ENCODE data around the gene SLC44A5. TPM values are rescaled to one million over a fixed set of nuclear protein-coding genes. Genes with fewer than 3 reads are reported as not detected.

Gene SLC44A5
- polyA plus RNA-seq, 1 experiment: 0.19 TPM

DNA sequence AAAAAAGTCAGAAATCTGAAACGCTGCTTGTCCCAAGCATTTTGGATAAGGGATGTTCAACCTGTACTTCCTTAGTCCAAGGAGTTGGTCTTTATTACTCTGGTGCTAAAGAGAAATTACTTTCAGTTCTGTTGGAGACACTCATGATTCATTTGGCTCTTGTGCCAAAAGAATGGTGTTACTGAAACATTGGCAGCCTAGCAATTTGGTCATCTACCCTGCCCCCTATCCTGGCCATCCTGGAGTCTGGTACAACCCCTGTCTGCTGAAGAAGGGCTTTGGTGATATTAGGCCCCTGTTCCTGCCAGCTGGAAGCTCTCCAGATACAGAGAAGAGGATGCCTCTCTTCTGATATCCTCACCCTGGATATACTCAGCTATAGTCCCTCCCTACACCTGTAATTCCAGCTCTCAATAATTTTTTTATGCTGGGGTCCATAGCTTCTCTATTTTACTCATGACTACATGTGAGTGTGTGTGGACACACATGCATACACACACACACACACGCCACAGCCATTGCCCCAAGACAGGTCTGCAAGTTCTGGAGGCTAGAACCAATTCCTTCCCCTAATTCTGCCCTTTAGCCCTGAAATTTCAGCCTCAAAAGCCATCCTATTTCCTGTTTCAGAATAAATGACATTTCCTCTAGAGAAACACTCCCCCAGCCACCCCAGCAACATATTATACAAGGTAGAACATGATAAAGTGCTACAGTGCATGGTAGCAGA is 436.7 kb downstream of the SLC44A5 start:
- POLR2A ChIA-PET: no interaction called here
- no peak for DNase-seq (ENCODE audit: low read depth, low spot score)
- H3K9me3 ChIP-seq (ENCODE audit: control insufficient read depth, insufficient read depth, low read length): no peaks in the 10 kb centered on the region
- H3K27ac ChIP-seq (ENCODE audit: low read depth, low read length): no peak overlapping the region
- H3K4me3 ChIP-seq (ENCODE audit: low read depth, low read length): no peak overlapping the region
- TF ChIP-seq, protein P1, sequence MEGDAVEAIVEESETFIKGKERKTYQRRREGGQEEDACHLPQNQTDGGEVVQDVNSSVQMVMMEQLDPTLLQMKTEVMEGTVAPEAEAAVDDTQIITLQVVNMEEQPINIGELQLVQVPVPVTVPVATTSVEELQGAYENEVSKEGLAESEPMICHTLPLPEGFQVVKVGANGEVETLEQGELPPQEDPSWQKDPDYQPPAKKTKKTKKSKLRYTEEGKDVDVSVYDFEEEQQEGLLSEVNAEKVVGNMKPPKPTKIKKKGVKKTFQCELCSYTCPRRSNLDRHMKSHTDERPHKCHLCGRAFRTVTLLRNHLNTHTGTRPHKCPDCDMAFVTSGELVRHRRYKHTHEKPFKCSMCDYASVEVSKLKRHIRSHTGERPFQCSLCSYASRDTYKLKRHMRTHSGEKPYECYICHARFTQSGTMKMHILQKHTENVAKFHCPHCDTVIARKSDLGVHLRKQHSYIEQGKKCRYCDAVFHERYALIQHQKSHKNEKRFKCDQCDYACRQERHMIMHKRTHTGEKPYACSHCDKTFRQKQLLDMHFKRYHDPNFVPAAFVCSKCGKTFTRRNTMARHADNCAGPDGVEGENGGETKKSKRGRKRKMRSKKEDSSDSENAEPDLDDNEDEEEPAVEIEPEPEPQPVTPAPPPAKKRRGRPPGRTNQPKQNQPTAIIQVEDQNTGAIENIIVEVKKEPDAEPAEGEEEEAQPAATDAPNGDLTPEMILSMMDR (IDR thresholded peaks at IDR 0.05; ENCODE audit: low read depth, low read length): no peak
- CTCF ChIA-PET: no interaction called here
- H3K27me3 ChIP-seq (ENCODE audit: control insufficient read depth, insufficient read depth, low read length): no peaks in the 10 kb centered on the region

DNA sequence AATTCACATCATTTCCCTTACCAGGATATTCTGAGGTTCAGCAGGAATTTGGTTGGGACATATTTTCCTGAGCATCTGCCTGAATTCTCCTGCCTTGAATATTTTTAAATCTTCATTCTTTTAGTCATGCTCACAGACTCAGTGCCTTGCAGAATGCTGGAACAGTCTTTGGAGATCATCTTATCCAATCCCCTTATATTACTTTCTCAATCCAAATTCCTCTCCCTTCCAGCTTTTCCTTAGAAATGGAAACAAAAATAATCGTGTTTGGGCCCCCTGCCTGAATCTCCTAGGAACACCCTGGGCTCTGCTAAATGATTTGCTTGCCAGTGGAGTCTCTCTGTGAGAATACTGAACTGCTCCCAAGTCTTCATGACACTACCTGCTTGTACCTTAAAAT is 438.4 kb downstream of the SLC44A5 start:
- ChIA-PET POLR2A (no interaction called here), CTCF (no interaction called here)
- DNase-seq (ENCODE audit: low read depth, low spot score): no peak
- H3K9me3 ChIP-seq (ENCODE audit: control insufficient read depth, insufficient read depth, low read length): no peaks in the 10 kb centered on the region
- no peak overlapping the region for H3K4me3 ChIP-seq (ENCODE audit: low read depth, low read length)
- no peak overlapping the region for H3K27ac ChIP-seq (ENCODE audit: low read depth, low read length)
- TF ChIP-seq, protein P1 (IDR thresholded peaks at IDR 0.05; ENCODE audit: low read depth, low read length): no peak
- H3K27me3 ChIP-seq (ENCODE audit: control insufficient read depth, insufficient read depth, low read length): no peaks in the 10 kb centered on the region

DNA sequence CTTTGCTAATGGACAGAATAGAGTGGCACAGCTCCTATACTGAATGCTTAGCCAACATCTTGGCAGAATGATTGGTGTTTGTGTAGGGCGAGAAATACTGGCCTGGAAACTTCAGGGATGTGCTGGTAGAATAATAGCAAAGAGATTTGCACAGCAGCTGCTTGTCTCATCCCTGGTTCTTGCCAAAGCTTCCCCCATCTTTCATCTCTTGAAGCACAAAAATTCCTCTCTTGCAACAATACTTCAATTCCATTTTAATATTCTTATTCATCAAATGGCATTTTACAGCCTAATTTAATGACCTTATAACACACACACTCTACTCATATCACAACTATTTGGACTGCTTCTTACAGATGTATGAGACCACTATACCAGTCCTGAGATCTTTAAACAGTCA is 439.0 kb downstream of the SLC44A5 start:
- H3K27ac ChIP-seq (ENCODE audit: low read depth, low read length): no peak overlapping the region
- TF ChIP-seq, protein P1 (IDR thresholded peaks at IDR 0.05; ENCODE audit: low read depth, low read length): no peak
- ChIA-PET POLR2A (no interaction called here), CTCF (no interaction called here)
- no peak overlapping the region for H3K4me3 ChIP-seq (ENCODE audit: low read depth, low read length)
- DNase-seq (ENCODE audit: low read depth, low spot score): no peak
- H3K27me3 ChIP-seq (ENCODE audit: control insufficient read depth, insufficient read depth, low read length): no peaks in the 10 kb centered on the region
- no peaks in the 10 kb centered on the region for H3K9me3 ChIP-seq (ENCODE audit: control insufficient read depth, insufficient read depth, low read length)

DNA sequence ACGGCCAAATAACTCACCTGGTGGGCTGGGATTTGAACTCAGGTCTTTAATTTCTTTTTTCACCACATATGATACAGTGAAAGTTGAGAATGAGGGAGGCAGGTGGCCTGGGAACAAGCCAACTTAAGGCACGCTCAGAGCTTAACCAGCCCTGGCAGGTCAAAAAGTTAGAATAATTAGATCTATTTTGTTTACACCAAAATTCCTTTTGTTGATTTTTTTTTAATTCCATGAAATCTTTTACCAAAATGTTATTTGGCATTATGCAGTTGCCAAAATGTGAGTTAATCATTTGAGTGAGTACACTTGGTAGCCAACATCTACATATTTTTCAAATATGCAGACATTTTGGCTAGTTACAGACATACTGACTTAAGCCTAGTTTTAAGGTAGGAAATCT is 439.9 kb downstream of the SLC44A5 start:
- Histone ChIP-seq H3K27me3 (ENCODE audit: control insufficient read depth, insufficient read depth, low read length) (no peaks in the 10 kb centered on the region), H3K9me3 (ENCODE audit: control insufficient read depth, insufficient read depth, low read length) (no peaks in the 10 kb centered on the region), H3K27ac (ENCODE audit: low read depth, low read length) (no peak overlapping the region), H3K4me3 (ENCODE audit: low read depth, low read length) (no peak overlapping the region)
- no peak for DNase-seq (ENCODE audit: low read depth, low spot score)
- ChIA-PET POLR2A (no interaction called here), CTCF (no interaction called here)
- TF ChIP-seq, protein P1 (IDR thresholded peaks at IDR 0.05; ENCODE audit: low read depth, low read length): no peak

DNA sequence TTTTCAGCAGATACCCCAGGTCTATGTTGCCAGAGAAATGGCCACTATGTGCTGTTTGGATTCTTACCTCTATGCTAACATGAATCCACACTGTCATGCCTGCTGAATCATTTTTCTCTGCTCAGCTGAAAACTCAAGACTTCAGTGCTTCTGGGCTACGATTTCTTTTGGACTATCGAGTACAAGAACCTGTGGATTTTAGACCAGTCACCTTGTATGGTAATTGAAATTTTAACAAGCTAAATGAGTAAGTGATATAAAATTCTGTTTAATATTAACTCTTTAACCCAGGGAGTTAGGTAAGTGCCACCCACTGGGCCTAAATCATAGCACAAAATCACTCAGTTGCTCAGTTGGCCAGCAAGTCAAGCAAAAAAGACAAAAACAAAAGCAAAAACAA is 440.9 kb downstream of the SLC44A5 start:
- DNase-seq (ENCODE audit: low read depth, low spot score): no peak
- POLR2A ChIA-PET: no interaction called here
- Histone ChIP-seq H3K27me3 (ENCODE audit: control insufficient read depth, insufficient read depth, low read length) (no peaks in the 10 kb centered on the region), H3K4me3 (ENCODE audit: low read depth, low read length) (no peak overlapping the region), H3K27ac (ENCODE audit: low read depth, low read length) (no peak overlapping the region), H3K9me3 (ENCODE audit: control insufficient read depth, insufficient read depth, low read length) (no peaks in the 10 kb centered on the region)
- TF ChIP-seq, protein P1 (IDR thresholded peaks at IDR 0.05; ENCODE audit: low read depth, low read length): no peak
- CTCF ChIA-PET: no interaction called here

Measured in AG04450 (cell line).